CD4-positive, alpha-beta T cell treated with Interleukin-2 at 100 ng/mL for 4 hours (primary cell): ENCODE data around the gene NUDCD2.
"Not testable (repeated sequence)": the region's sequence is repeated elsewhere in the genome, so short reads cannot be mapped to it uniquely, and the experiment has no call there.

Experiments used
- DNase-seq: peaks from one replicate; pipeline ENCODE4 v3.0.0-alpha.2; 2020; ENCODE audit warnings: low spot score

NUDCD2 gene

GRCh38 chr5:163426128-163426527 is 33.8 kb downstream of the NUDCD2 start:
- not testable (repeated sequence) for DNase-seq

GRCh38 chr5:163424836-163425235 is 35.1 kb downstream of the NUDCD2 start:
- DNase-seq = no peak

DNA sequence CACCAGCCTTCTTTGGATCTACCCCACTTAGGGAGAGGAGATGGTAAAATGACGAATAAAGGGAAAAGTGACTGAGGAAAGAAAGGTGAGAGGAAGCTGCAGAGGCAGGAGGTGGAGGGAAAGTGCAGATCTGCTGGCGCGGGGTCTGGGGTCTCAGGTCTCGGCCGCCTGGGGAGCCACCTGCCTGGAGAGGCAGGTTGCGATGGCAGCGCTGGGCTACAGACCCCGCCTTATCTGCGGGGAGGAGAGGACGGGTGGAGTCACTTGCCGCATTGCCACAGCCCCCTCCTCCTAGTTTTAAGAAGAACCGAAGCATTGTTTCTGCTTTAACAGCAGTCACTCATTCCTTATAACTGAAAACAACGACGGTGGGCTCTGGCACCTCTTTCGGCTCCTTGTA is 44.2 kb downstream of the NUDCD2 start:
- not testable (repeated sequence) for DNase-seq

- DNase-seq = no peak
These were observed 49.4 kb downstream of the NUDCD2 start for GRCh38 chr5:163410505-163410904.

- DNase-seq = no peak
These were observed 50.5 kb downstream of the NUDCD2 start for GRCh38 chr5:163409384-163409783.

- peak; percentile 65 for DNase-seq
These were observed 51.5 kb downstream of the NUDCD2 start for GRCh38 chr5:163408311-163408923.

- no peak for DNase-seq
These were observed 52.8 kb downstream of the NUDCD2 start for GRCh38 chr5:163407034-163407655.

GRCh38 chr5:163404364-163405173 is 55.3 kb downstream of the NUDCD2 start:
- no peak for DNase-seq

DNA sequence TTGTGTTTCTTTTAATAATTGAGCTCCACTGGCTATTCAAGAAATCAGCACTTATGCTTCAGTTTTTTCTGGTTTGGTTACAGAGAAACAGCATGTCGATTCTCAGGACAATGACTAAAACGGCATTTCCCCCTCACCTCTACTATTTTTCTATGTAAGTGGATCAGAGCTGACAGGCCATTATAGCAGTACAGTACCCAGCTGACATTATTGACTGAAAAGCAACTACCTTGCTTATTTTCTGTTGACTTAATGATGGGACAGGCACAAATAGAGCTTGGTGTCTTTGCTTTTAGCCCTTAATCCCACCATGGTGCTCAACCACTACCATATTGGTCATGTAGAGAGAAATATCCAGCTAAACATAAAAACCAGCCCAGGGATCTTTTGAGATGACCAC is 57.9 kb downstream of the NUDCD2 start:
- DNase-seq = no peak

DNA sequence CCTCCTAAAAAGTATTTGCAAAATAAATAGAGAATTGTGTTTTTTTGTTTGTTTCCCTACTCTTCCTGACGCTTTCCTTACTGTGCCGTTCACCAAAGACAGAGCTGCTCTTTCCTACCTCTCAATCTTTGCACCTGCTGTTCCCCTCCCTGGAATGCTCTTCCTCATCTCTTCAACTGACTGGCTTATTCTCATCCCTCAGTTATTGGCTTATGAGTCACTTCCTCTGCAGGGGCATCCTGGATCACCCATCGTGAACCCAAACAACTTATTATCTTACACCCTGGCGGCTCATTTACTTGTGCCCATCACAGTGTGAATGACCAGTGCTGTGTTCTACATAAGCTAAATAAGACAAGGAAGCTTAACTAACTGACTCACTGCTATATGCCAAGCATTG is 58.6 kb downstream of the NUDCD2 start:
- no peak for DNase-seq

- DNase-seq = no peak
These were observed 60.0 kb downstream of the NUDCD2 start for GRCh38 chr5:163399923-163400322.

DNA sequence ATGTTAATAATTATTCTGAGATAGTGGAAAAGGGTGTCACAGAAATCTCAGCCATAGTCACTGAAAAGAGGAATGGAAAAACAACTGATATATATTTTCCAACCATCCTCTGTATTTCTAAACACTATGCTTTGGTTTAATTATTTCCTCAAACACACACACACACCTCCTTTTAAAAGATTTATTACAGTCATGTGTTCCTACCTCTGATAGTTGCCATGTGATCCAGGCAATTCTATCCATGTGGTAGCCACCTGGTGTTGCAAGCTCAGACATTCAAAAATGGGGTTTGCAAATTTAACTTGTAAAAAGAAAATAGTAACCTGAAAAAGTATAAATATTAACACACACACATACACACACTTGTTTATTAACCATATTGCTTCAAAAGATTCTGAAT is 62.5 kb downstream of the NUDCD2 start:
- no peak for DNase-seq

DNA sequence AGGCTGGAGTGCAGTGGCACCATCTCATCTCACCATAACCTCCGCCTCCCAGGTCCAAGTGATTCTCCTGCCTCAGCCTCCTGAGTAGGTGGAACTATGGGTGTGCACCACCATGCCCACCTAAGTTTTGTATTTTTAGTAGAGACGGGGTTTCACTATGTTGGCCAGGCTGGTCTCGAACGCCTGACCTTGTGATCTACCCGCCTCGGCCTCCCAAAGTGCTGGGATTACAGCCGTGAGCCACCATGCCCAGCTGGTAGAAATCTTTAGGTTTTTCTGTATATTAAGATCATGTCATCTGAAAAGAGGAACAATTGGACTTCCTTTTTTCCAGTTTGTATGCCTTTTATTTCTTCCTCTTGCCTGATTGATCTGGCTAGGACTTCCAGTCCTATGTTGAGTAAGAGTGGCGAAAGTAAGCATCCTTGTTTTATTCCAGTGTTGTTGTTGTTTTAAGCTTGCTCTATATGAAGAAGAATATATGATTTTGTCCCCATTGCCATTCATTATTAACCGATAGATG is 63.0 kb downstream of the NUDCD2 start:
- DNase-seq = not testable (repeated sequence)
